ENCODE measurements around the gene HCN2.

DNA sequence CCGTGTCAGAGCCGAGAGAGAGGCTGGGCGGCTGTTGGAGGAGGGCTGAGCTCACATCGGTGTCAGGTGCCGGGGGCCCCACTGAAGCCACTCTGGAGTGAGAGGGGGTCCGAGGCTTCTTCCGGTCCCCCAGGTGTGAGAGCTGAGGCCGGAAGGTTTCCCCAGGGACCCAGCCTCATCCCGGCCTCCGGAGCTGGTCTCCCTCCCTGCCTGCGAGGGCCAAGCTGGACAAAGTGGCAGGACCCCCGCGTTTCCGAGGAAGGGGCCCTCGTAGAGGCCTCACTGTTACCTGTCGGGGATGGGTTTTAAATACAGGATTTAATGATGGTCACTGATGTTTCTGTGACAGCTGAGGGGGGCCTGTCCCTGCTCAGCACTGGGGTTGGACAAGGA lies 6.6 kb downstream of the HCN2 start:
- TF ChIP-seq NFXL1 (CRISPR knock-in tag; IDR thresholded peaks at IDR 0.05) = no peak
- no peak for TF ChIP-seq ZZZ3 (IDR thresholded peaks at IDR 0.05)
- no peak for TF ChIP-seq SNRNP70 (optimal IDR thresholded peaks at IDR 0.05; ENCODE audit: low read depth, low read length)
- TF ChIP-seq CEBPB (tag; IDR thresholded peaks at IDR 0.05) = no peak
- no peak for TF ChIP-seq TBP (optimal IDR thresholded peaks at IDR 0.05; ENCODE audit: low read depth, low read length)
- TF ChIP-seq ARHGAP35 (IDR thresholded peaks at IDR 0.05; ENCODE audit: partially characterized antibody) = no peak
- TF ChIP-seq TSHZ1 (CRISPR knock-in tag; IDR thresholded peaks at IDR 0.05) = no peak
- TF ChIP-seq MEF2A (IDR thresholded peaks at IDR 0.05; ENCODE audit: control insufficient read depth, low read depth, low read length) = no peak
- no peak for TF ChIP-seq CBFB (CRISPR knock-in tag; IDR thresholded peaks at IDR 0.05)
- TF ChIP-seq EHMT2 (IDR thresholded peaks at IDR 0.05) = no peak
